Smooth muscle cell (in vitro differentiated cells): Measurements from ENCODE around the gene NDUFB8. TPM values are rescaled to one million over a fixed set of nuclear protein-coding genes. Genes with fewer than 3 reads are reported as not detected.

ENCODE experiments used
- DNase-seq: peaks from one replicate; lab custom pipeline; 2025; ENCODE audit not compliant: unreplicated experiment; lab: John Stamatoyannopoulos, UW
- H2AFZ ChIP-seq: fragments of 200-600 bp; sonication (generic); 2 replicates; pipeline ENCODE4 v1.6.0; 2016; ENCODE audit warnings: antibody characterized with exemption, low read depth, mild to moderate bottlenecking
- H3F3A ChIP-seq: fragments of 200-600 bp; sonication (generic); 2 replicates; pipeline ENCODE4 v1.6.0; 2017; ENCODE audit warnings: antibody characterized with exemption, low read depth
- H3K27ac ChIP-seq: fragments of 200-600 bp; sonication (generic); 2 replicates; pipeline ENCODE4 v1.5.1; 2016; ENCODE audit warnings: low read depth, mild to moderate bottlenecking
- H3K27me3 ChIP-seq: fragments of 200-600 bp; sonication (generic); 2 replicates; pipeline ENCODE4 v1.6.1; 2016; ENCODE audit warnings: low read depth, mild to moderate bottlenecking
- H3K36me3 ChIP-seq: fragments of 200-600 bp; sonication (generic); 2 replicates; pipeline ENCODE4 v1.5.1; 2016; ENCODE audit warnings: low read depth
- H3K4me1 ChIP-seq: fragments of 200-600 bp; sonication (generic); 2 replicates; pipeline ENCODE4 v1.5.1; 2016; ENCODE audit warnings: low read depth
- H3K4me2 ChIP-seq: fragments of 200-600 bp; sonication (generic); 2 replicates; pipeline ENCODE4 v1.6.0; 2016; ENCODE audit warnings: mild to moderate bottlenecking
- H3K4me3 ChIP-seq: fragments of 200-600 bp; sonication (generic); 2 replicates; pipeline ENCODE4 v1.5.1; 2016; ENCODE audit warnings: mild to moderate bottlenecking
- H3K79me2 ChIP-seq: fragments of 200-600 bp; sonication (generic); 2 replicates; pipeline ENCODE4 v1.6.0; 2016; ENCODE audit warnings: low read depth, mild to moderate bottlenecking
- H3K9ac ChIP-seq: fragments of 200-600 bp; sonication (generic); 2 replicates; pipeline ENCODE4 v1.6.0; 2016; ENCODE audit warnings: low read depth
- H3K9me3 ChIP-seq: fragments of 200-600 bp; sonication (generic); replicated peaks from 2 replicates; pipeline ENCODE4 v1.5.1; 2016; ENCODE audit warnings: low read depth
- H4K20me1 ChIP-seq: fragments of 200-600 bp; sonication (generic); 2 replicates; pipeline ENCODE4 v1.6.0; 2016; ENCODE audit warnings: low read depth
- CTCF ChIP-seq: fragments of 200-600 bp; sonication (generic); IDR thresholded peaks from 2 replicates; pipeline ENCODE4 v1.5.1; 2017; ENCODE audit warnings: borderline replicate concordance, mild to moderate bottlenecking, antibody characterized with exemption; ENCODE audit not compliant: insufficient read depth, poor library complexity, severe bottlenecking
- WGBS: methylation state at CpG from one replicate; pipeline ENCODE4 v1.1.7; 2016; ENCODE audit warnings: low lambda C conversion rate; 5-methylcytosine and 5-hydroxymethylcytosine counted together
- polyA plus RNA-seq: library from polyadenylated mRNA; unstranded; fragments of >200 nt; fragmentation: Nextera tagmentation; extraction: Ambion mirVana; gene quantifications from 2 replicates; pipeline ENCODE4 v1.2.1, GENCODE V29; 2016
- total RNA-seq: library from RNA; depleted of rRNA; stranded (reverse); fragments of >200 nt; gene quantifications from 2 replicates; pipeline ENCODE4 v1.2.3, GENCODE V29; 2014

Gene NDUFB8
- total and polyA plus RNA-seq, 2 experiments from 2014 or later: 128 to 430 TPM

GRCh38 chr10:100520811-100521210 lies 8.9 kb downstream of the NDUFB8 start:
- DNase-seq: no peak
- Histone ChIP-seq H3K9ac (no peak overlapping the region), H3K9me3 (no peaks in the 10 kb centered on the region), H3F3A (no peaks in the 10 kb centered on the region), H2AFZ (no peak overlapping the region), H3K4me1 (peaks cover 4% of the 10 kb centered on the region), H3K27ac (no peak overlapping the region), H3K36me3 (peaks cover 6% of the 10 kb centered on the region), H3K4me3 (no peak overlapping the region), H3K27me3 (peaks cover 20% of the 10 kb centered on the region), H3K79me2 (no peaks in the 10 kb centered on the region), H4K20me1 (peaks cover 9% of the 10 kb centered on the region), H3K4me2 (peak overlapping the region; percentile 93)
- TF ChIP-seq CTCF: no peak
- 70% methylated on average over 3 of the region's 3 CpGs for WGBS

GRCh38 chr10:100519311-100520051 lies 10.2 kb downstream of the NDUFB8 start, which contains the start of gene SEC31B:
TSS of gene SEC31B (minus strand) at chr10:100519861. CDS start at chr10:100516952, 2,909 bp downstream.
- H4K20me1 ChIP-seq: peaks cover 9% of the 10 kb centered on the region
- no peak within 1 kb of the TSS for H3K9ac ChIP-seq
- WGBS: 3% methylated on average over 69 of the region's 72 CpGs
- peaks cover 6% of the 10 kb centered on the region for H3K36me3 ChIP-seq
- peak within 1 kb of the TSS; percentile 51 for H3K4me3 ChIP-seq
- no peaks in the 10 kb centered on the region for H3K79me2 ChIP-seq
- peak within 1 kb of the TSS; percentile 16 for H2AFZ ChIP-seq
- H3K27me3 ChIP-seq: peaks cover 20% of the 10 kb centered on the region
- H3K27ac ChIP-seq: no peak within 1 kb of the TSS
- H3F3A ChIP-seq: no peaks in the 10 kb centered on the region
- peak within 1 kb of the TSS; percentile 93 for H3K4me2 ChIP-seq
- H3K4me1 ChIP-seq: peaks cover 4% of the 10 kb centered on the region
- DNase-seq: peak; percentile 15
- no peak for TF ChIP-seq CTCF
- H3K9me3 ChIP-seq: no peaks in the 10 kb centered on the region

- Histone ChIP-seq H3K4me1 (peaks cover 4% of the 10 kb centered on the region), H3F3A (no peaks in the 10 kb centered on the region), H3K27ac (no peak overlapping the region), H3K9me3 (no peaks in the 10 kb centered on the region), H3K4me2 (peak overlapping the region; percentile 93), H3K27me3 (peaks cover 20% of the 10 kb centered on the region), H3K36me3 (peaks cover 6% of the 10 kb centered on the region), H3K79me2 (no peaks in the 10 kb centered on the region), H2AFZ (no peak overlapping the region), H4K20me1 (peaks cover 9% of the 10 kb centered on the region), H3K9ac (no peak overlapping the region), H3K4me3 (peak overlapping the region; percentile 51)
- peak; percentile 73 for TF ChIP-seq CTCF
- WGBS: 16% methylated on average over 7 of the region's 7 CpGs
- no peak for DNase-seq
These were observed 10.9 kb downstream of the NDUFB8 start for GRCh38 chr10:100518761-100519241.
